GM23338 (cell line): ENCODE results near the gene FERMT3. TPM values are rescaled to one million over a fixed set of nuclear protein-coding genes. Genes with fewer than 3 reads are reported as not detected.

ENCODE experiments used
- ATAC-seq: fragments of 200-7000 bp; cut with Tn5 transposase; 3 replicates; pipeline ENCODE4 v1.9.1; 2020
- DNase-seq: peaks from one replicate; pipeline ENCODE4 v3.0.0-alpha.2; 2015; ENCODE audit warnings: low spot score
- H2AFZ ChIP-seq: fragments of 200-600 bp; sonication (generic); 2 replicates; pipeline ENCODE4 v1.8.0; 2016; ENCODE audit warnings: antibody characterized with exemption, mild to moderate bottlenecking, moderate library complexity
- H3F3A ChIP-seq: fragments of 200-600 bp; sonication (generic); replicated peaks from 2 replicates; pipeline ENCODE4 v1.8.0; 2017; ENCODE audit warnings: antibody characterized with exemption, mixed run types, low read depth
- H3K27ac ChIP-seq: fragments of 200-600 bp; sonication (generic); 2 replicates; pipeline ENCODE4 v1.6.1; 2016; ENCODE audit warnings: low read depth
- H3K27me3 ChIP-seq: fragments of 200-600 bp; sonication (generic); 2 replicates; pipeline ENCODE4 v1.8.0; 2016; ENCODE audit warnings: mild to moderate bottlenecking, mixed run types, moderate library complexity; ENCODE audit not compliant: insufficient read depth
- H3K36me3 ChIP-seq: fragments of 200-600 bp; sonication (generic); 2 replicates; pipeline ENCODE4 v1.8.0; 2016; ENCODE audit warnings: mild to moderate bottlenecking; ENCODE audit not compliant: insufficient read depth
- H3K4me1 ChIP-seq: fragments of 200-600 bp; sonication (generic); 2 replicates; pipeline ENCODE4 v1.8.0; 2016; ENCODE audit warnings: mild to moderate bottlenecking, moderate library complexity; ENCODE audit not compliant: insufficient read depth
- H3K4me2 ChIP-seq: fragments of 200-600 bp; sonication (generic); 2 replicates; pipeline ENCODE4 v1.7.1; 2017; ENCODE audit warnings: mixed run types
- H3K4me3 ChIP-seq: fragments of 200-600 bp; sonication (generic); 2 replicates; pipeline ENCODE4 v1.6.1; 2016; ENCODE audit warnings: mixed run types
- H3K79me2 ChIP-seq: fragments of 200-600 bp; sonication (generic); replicated peaks from 2 replicates; pipeline ENCODE4 v1.8.0; 2017; ENCODE audit warnings: mild to moderate bottlenecking; ENCODE audit not compliant: insufficient read depth
- H3K9me2 ChIP-seq: fragments of 200-600 bp; sonication (generic); 2 replicates; pipeline ENCODE4 v1.8.0; 2017; ENCODE audit not compliant: insufficient read depth
- H4K20me1 ChIP-seq: fragments of 200-600 bp; sonication (generic); replicated peaks from 2 replicates; pipeline ENCODE4 v1.8.0; 2017; ENCODE audit warnings: mild to moderate bottlenecking; ENCODE audit not compliant: insufficient read depth
- H3K27ac Mint-ChIP-seq: 2 replicates; pipeline ENCODE4 v1.8.0; 2020; ENCODE audit warnings: inconsistent platforms, mild to moderate bottlenecking, moderate library complexity, mixed read lengths
- H3K27me3 Mint-ChIP-seq: 3 replicates; pipeline ENCODE4 v1.8.0; 2022; ENCODE audit warnings: low read depth, mild to moderate bottlenecking, moderate library complexity, mixed read lengths, inconsistent platforms; ENCODE audit not compliant: insufficient read depth, poor library complexity
- H3K36me3 Mint-ChIP-seq: 3 replicates; pipeline ENCODE4 v1.8.0; 2021; ENCODE audit warnings: low read depth, mild to moderate bottlenecking, inconsistent platforms, moderate library complexity, mixed read lengths
- H3K4me1 Mint-ChIP-seq: 3 replicates; pipeline ENCODE4 v1.8.0; 2020; ENCODE audit warnings: mild to moderate bottlenecking, inconsistent platforms, mixed read lengths
- H3K4me3 Mint-ChIP-seq: 3 replicates; pipeline ENCODE4 v1.8.0; 2021; ENCODE audit warnings: moderate library complexity, mild to moderate bottlenecking, inconsistent platforms, mixed read lengths
- H3K9me3 Mint-ChIP-seq: 3 replicates; pipeline ENCODE4 v1.8.0; 2020; ENCODE audit warnings: moderate library complexity, mild to moderate bottlenecking, inconsistent platforms, mixed read lengths
- CREB1 ChIP-seq: fragments of 250-450 bp; sonication (Bioruptor Pico); IDR thresholded peaks from 2 replicates; pipeline ENCODE4 v1.5.0; 2020; ENCODE audit warnings: low read depth, mild to moderate bottlenecking, moderate library complexity
- EZH2 ChIP-seq: fragments of 200-600 bp; sonication (generic); IDR thresholded peaks from one replicate; pipeline ENCODE4 v1.8.0; 2017; ENCODE audit warnings: antibody characterized with exemption, mild to moderate bottlenecking, low read depth; ENCODE audit not compliant: unreplicated experiment
- POLR2AphosphoS5 ChIP-seq: IDR thresholded peaks from 2 replicates; pipeline ENCODE4 v1.6.1; 2016; ENCODE audit warnings: antibody characterized with exemption, low read depth
- polyA plus RNA-seq: library from polyadenylated mRNA; unstranded; fragments of >200 nt; fragmentation: Nextera tagmentation; extraction: Ambion mirVana; gene quantifications from 2 replicates; pipeline ENCODE4 v1.2.1, GENCODE V29; 2016
- total RNA-seq: library from RNA; depleted of rRNA; stranded (reverse); fragments of >200 nt; shearing (Covaris generic); gene quantifications from 2 replicates; pipeline ENCODE4 v1.2.3, GENCODE V29; 2014
- TF ChIP-seq, protein P1 (sequence below): IDR thresholded peaks from 2 replicates; pipeline ENCODE4 v1.6.1; 2016; ENCODE audit warnings: antibody characterized with exemption
- TF ChIP-seq, protein P2 (sequence below), 2 experiments: fragments of 200-600 bp in 1 of 2; sonication (generic) in 1 of 2; conservative IDR thresholded peaks; 2 replicates each; pipeline versions ENCODE4 v1.5.1 to v1.6.1; 2016 to 2017; ENCODE audit warnings: antibody characterized with exemption in 2 of 2, low read depth in 2 of 2, mild to moderate bottlenecking in 2 of 2, moderate library complexity in 1 of 2
- TF ChIP-seq, protein P3 (sequence below): IDR thresholded peaks from one replicate; pipeline ENCODE4 v1.6.1; 2018; ENCODE audit warnings: antibody characterized with exemption; ENCODE audit not compliant: unreplicated experiment

The FERMT3 gene
- total and polyA plus RNA-seq, 2 experiments from 2014 or later, result 1.5 to 1.6 TPM

DNA sequence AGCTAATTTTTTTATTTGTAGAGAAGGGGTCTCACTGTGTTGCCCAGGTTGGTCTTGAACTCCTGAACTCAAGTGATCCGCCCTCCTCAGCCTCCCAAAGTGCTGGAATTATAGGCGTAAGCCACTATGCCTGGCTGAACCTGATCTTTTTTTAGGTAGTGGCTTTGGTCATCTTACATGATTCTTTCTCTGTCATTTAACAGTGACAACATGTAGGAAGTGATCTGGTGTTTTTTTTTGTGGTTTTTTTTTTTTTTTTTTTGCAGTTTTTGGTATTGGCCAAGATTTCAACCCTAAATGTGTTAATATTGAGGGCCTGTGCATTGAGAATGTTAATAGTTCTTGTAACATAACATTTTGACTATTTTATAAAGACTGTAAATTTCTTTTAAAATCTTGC lies 8.0 kb upstream of the FERMT3 start:
- H3K4me2 ChIP-seq, result no peak overlapping the region
- H3K27me3 ChIP-seq, result no peaks in the 10 kb centered on the region
- no peaks in the 10 kb centered on the region for H3K9me3 Mint-ChIP-seq
- H3K36me3 Mint-ChIP-seq, result peaks cover 98% of the 10 kb centered on the region
- no peak overlapping the region for H2AFZ ChIP-seq
- H3K27ac ChIP-seq, result no peak overlapping the region
- ATAC-seq (no peak), DNase-seq (no peak)
- peaks cover 4% of the 10 kb centered on the region; the same call in 2 of the 3 replicates for H3K4me1 Mint-ChIP-seq
- H3K27me3 Mint-ChIP-seq, result peaks cover 5% of the 10 kb centered on the region
- H4K20me1 ChIP-seq, result peaks cover 64% of the 10 kb centered on the region
- no peak overlapping the region for H3K4me3 ChIP-seq
- H3K27ac Mint-ChIP-seq, result no peak overlapping the region
- H3F3A ChIP-seq, result peaks cover 69% of the 10 kb centered on the region
- H3K9me2 ChIP-seq, result no peaks in the 10 kb centered on the region
- H3K79me2 ChIP-seq, result peaks cover 18% of the 10 kb centered on the region; the same call in 1 of the 2 replicates
- H3K36me3 ChIP-seq, result peaks cover 92% of the 10 kb centered on the region
- TF ChIP-seq CREB1 (CRISPR knock-in tag), result no peak
- no peak overlapping the region for H3K4me3 Mint-ChIP-seq
- H3K4me1 ChIP-seq, result no peaks in the 10 kb centered on the region

DNA sequence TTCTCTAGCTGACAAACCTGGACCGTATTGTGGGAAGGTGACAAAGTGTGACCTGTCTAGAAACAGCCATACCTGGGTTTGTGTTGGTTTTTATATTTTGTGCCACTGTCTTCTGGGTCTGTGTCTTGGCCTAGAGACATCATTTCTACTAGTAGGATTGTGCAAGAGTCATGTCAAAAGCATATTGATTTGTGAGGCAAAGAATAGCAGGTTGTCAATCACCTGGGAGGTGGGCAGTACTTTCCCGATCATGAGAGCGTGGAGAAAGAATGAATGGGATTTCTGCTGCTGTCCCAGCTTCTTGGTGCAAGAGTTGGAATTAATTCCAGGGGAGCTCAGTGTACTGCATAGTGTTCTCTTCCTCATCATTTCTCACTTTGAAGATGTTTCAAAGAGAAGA lies 5.0 kb upstream of the FERMT3 start:
- no peaks in the 10 kb centered on the region; the same call in 1 of the 2 replicates for H3K4me1 ChIP-seq
- peaks cover 54% of the 10 kb centered on the region for H4K20me1 ChIP-seq
- H3K4me1 Mint-ChIP-seq, result peaks cover 14% of the 10 kb centered on the region
- H3K36me3 ChIP-seq, result peaks cover 73% of the 10 kb centered on the region
- no peak overlapping the region for H2AFZ ChIP-seq
- no peaks in the 10 kb centered on the region for H3K9me3 Mint-ChIP-seq
- no peak overlapping the region for H3K4me3 Mint-ChIP-seq
- DNase-seq (no peak), ATAC-seq (no peak)
- H3K27me3 Mint-ChIP-seq, result peaks cover 5% of the 10 kb centered on the region
- 0 out of 2 replicates have a peak, but pooled peaks cover 10% of the 10 kb centered on the region for H3K79me2 ChIP-seq
- H3K4me2 ChIP-seq, result no peak overlapping the region
- H3K36me3 Mint-ChIP-seq, result peaks cover 94% of the 10 kb centered on the region
- no peak overlapping the region for H3K27ac ChIP-seq
- no peaks in the 10 kb centered on the region for H3K27me3 ChIP-seq
- TF ChIP-seq, protein P1, sequence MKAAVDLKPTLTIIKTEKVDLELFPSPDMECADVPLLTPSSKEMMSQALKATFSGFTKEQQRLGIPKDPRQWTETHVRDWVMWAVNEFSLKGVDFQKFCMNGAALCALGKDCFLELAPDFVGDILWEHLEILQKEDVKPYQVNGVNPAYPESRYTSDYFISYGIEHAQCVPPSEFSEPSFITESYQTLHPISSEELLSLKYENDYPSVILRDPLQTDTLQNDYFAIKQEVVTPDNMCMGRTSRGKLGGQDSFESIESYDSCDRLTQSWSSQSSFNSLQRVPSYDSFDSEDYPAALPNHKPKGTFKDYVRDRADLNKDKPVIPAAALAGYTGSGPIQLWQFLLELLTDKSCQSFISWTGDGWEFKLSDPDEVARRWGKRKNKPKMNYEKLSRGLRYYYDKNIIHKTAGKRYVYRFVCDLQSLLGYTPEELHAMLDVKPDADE, result no peak
- no peak overlapping the region for H3K27ac Mint-ChIP-seq
- no peaks in the 10 kb centered on the region for H3K9me2 ChIP-seq
- no peak overlapping the region for H3K4me3 ChIP-seq
- H3F3A ChIP-seq, result peaks cover 68% of the 10 kb centered on the region

DNA sequence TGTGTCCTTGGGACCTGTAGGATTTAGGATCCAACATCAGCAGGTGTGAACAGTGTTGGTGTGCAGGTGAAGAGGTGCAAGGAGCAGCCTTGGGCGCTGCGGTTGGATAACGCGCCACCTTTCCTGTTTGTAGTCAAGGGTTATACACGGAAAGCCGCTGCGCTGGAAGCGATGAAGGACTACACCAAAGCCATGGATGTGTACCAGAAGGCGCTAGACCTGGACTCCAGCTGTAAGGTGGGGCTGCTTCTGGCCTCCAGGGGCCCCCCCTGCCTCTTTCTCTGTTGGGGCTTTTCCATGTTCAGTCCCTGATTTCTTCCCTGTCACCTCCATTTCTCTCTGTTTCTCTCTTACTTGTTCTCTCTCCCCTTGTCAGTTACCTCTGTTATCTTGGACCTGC lies 3.5 kb upstream of the FERMT3 start:
- Histone ChIP-seq H3K4me3 (no peak overlapping the region), H3K79me2 (0 out of 2 replicates have a peak, but pooled peaks cover 10% of the 10 kb centered on the region), H3K27ac (no peak overlapping the region), H3K27me3 (no peaks in the 10 kb centered on the region), H3F3A (peaks cover 55% of the 10 kb centered on the region), H2AFZ (no peak overlapping the region), H4K20me1 (peaks cover 44% of the 10 kb centered on the region), H3K4me2 (no peak overlapping the region), H3K9me2 (no peaks in the 10 kb centered on the region), H3K4me1 (no peaks in the 10 kb centered on the region; the same call in 1 of the 2 replicates), H3K36me3 (peaks cover 60% of the 10 kb centered on the region)
- peaks cover 18% of the 10 kb centered on the region for H3K4me1 Mint-ChIP-seq
- H3K27me3 Mint-ChIP-seq, result peaks cover 10% of the 10 kb centered on the region
- ATAC-seq (no peak), DNase-seq (no peak)
- no peak overlapping the region for H3K4me3 Mint-ChIP-seq
- no peaks in the 10 kb centered on the region for H3K9me3 Mint-ChIP-seq
- no peak overlapping the region for H3K27ac Mint-ChIP-seq
- H3K36me3 Mint-ChIP-seq, result peaks cover 79% of the 10 kb centered on the region
- no peak for TF ChIP-seq POLR2AphosphoS5
- TF ChIP-seq, protein P1, result no peak
- no peak for TF ChIP-seq EZH2
- TF ChIP-seq, protein P2, sequence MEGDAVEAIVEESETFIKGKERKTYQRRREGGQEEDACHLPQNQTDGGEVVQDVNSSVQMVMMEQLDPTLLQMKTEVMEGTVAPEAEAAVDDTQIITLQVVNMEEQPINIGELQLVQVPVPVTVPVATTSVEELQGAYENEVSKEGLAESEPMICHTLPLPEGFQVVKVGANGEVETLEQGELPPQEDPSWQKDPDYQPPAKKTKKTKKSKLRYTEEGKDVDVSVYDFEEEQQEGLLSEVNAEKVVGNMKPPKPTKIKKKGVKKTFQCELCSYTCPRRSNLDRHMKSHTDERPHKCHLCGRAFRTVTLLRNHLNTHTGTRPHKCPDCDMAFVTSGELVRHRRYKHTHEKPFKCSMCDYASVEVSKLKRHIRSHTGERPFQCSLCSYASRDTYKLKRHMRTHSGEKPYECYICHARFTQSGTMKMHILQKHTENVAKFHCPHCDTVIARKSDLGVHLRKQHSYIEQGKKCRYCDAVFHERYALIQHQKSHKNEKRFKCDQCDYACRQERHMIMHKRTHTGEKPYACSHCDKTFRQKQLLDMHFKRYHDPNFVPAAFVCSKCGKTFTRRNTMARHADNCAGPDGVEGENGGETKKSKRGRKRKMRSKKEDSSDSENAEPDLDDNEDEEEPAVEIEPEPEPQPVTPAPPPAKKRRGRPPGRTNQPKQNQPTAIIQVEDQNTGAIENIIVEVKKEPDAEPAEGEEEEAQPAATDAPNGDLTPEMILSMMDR (conservative IDR thresholded peaks at IDR 0.05; ENCODE audit: low read depth in 2 of 2), result no peak
- TF ChIP-seq, protein P3, sequence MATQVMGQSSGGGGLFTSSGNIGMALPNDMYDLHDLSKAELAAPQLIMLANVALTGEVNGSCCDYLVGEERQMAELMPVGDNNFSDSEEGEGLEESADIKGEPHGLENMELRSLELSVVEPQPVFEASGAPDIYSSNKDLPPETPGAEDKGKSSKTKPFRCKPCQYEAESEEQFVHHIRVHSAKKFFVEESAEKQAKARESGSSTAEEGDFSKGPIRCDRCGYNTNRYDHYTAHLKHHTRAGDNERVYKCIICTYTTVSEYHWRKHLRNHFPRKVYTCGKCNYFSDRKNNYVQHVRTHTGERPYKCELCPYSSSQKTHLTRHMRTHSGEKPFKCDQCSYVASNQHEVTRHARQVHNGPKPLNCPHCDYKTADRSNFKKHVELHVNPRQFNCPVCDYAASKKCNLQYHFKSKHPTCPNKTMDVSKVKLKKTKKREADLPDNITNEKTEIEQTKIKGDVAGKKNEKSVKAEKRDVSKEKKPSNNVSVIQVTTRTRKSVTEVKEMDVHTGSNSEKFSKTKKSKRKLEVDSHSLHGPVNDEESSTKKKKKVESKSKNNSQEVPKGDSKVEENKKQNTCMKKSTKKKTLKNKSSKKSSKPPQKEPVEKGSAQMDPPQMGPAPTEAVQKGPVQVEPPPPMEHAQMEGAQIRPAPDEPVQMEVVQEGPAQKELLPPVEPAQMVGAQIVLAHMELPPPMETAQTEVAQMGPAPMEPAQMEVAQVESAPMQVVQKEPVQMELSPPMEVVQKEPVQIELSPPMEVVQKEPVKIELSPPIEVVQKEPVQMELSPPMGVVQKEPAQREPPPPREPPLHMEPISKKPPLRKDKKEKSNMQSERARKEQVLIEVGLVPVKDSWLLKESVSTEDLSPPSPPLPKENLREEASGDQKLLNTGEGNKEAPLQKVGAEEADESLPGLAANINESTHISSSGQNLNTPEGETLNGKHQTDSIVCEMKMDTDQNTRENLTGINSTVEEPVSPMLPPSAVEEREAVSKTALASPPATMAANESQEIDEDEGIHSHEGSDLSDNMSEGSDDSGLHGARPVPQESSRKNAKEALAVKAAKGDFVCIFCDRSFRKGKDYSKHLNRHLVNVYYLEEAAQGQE, result no peak
